Mammary epithelial cell (primary cell): ENCODE data around the gene MRPL52.

Source experiments
- CTCF ChIP-seq, 2 donors: IDR thresholded peaks in 1 of 2; conservative IDR thresholded peaks in 1 of 2; 2 replicates each; pipeline ENCODE4 v1.5.1; 2011 to 2012; ENCODE audit warnings: inconsistent platforms in 2 of 2, low read length in 2 of 2, mild to moderate bottlenecking in 2 of 2, control low read depth in 1 of 2, low read depth in 1 of 2; ENCODE audit not compliant: insufficient read depth in 1 of 2; ENCODE audit errors: extremely low read depth in 1 of 2
- EZH2 ChIP-seq: IDR thresholded peaks from 2 replicates; pipeline ENCODE4 v1.6.1; 2012; ENCODE audit warnings: low read length, inconsistent platforms, borderline replicate concordance

- TF ChIP-seq CTCF (conservative IDR thresholded peaks at IDR 0.05 in 1 of 2, IDR thresholded peaks at IDR 0.05 in 1 of 2; ENCODE audit: extremely low read depth in 1 of 2, insufficient read depth in 1 of 2, low read depth in 1 of 2, low read length in 2 of 2) (no peak), EZH2 (no peak)
Measured at GRCh38 chr14:22842211-22843122, 12.8 kb downstream of the MRPL52 start.
